Measurements from ENCODE around the gene CBR1.

CBR1 gene

DNA sequence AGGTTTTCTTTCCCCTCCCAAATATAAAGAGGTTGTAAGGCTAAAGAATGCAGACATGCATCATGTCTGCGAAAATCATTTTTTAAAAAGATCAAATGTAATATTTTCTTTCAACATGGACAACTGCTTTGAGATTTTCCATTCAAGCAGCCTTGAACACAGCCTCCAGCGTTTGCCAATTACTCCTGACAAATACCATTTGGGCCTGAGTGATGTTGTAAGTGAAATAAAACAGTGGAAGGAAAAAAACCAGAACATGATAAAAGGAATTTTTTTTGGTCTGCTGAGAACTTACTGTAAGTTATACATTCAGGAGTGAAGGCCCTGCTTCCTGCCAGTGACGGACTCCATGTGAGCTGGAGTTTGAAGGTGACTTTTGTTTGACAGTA lies 46.7 kb upstream of the CBR1 start:
- H3F3A ChIP-seq (ENCODE audit: insufficient read depth, low read length): peaks cover 22% of the 10 kb centered on the region
- H4K20me1 ChIP-seq (ENCODE audit: insufficient read depth, low read length): no peaks in the 10 kb centered on the region
- no peaks in the 10 kb centered on the region for H3K9me3 ChIP-seq (replicated peaks; ENCODE audit: insufficient read depth, low read length)
- H3K27me3 ChIP-seq (replicated peaks; ENCODE audit: insufficient read depth, low read length): no peaks in the 10 kb centered on the region
- H3K4me2 ChIP-seq (ENCODE audit: low read depth, low read length): no peak overlapping the region
- H3K27ac ChIP-seq (ENCODE audit: low read length): no peak overlapping the region
- no peak overlapping the region for H3K4me3 ChIP-seq (ENCODE audit: low read length)
- no peak overlapping the region for H2AFZ ChIP-seq (ENCODE audit: low read length)
- H3K9me2 ChIP-seq (replicated peaks; ENCODE audit: insufficient read depth, low read length): no peaks in the 10 kb centered on the region
- H3K79me2 ChIP-seq (ENCODE audit: low read length): no peaks in the 10 kb centered on the region
- DNase-seq: no peak
- peaks cover 31% of the 10 kb centered on the region for H3K4me1 ChIP-seq (ENCODE audit: low read length)
- no peaks in the 10 kb centered on the region for H3K36me3 ChIP-seq (replicated peaks; ENCODE audit: insufficient read depth, low read length)
- TF ChIP-seq CTCF (IDR thresholded peaks at IDR 0.05; ENCODE audit: low read length): no peak
- no peak for TF ChIP-seq EZH2 (optimal IDR thresholded peaks at IDR 0.05; ENCODE audit: low read depth, low read length)
- TF ChIP-seq EZH2phosphoT487 (IDR thresholded peaks at IDR 0.05; ENCODE audit: low read length): no peak
- H3K9ac ChIP-seq (ENCODE audit: low read length): no peak overlapping the region

DNA sequence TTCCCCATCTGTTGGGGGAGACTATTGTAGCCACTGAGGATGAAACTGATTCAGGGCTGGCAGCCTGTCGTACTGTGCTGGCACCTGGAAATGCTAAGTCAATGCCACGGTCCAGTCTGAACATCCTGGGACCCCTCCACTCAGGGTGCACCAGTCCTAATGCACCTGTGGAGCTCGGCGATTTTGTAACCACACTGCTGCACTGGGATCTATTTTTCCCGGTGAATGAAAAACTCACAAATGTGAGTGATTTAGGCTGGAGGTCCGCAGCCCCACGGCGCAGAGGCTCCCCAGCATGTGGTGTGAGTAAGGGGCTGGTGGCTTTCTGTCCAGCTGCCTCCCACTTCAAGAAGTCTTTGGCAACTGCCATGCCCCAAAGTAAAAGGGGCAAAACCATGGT lies 45.0 kb upstream of the CBR1 start:
- peaks cover 30% of the 10 kb centered on the region for H3F3A ChIP-seq (ENCODE audit: insufficient read depth, low read length)
- H3K4me1 ChIP-seq (ENCODE audit: low read length): peaks cover 35% of the 10 kb centered on the region
- H3K9me2 ChIP-seq (replicated peaks; ENCODE audit: insufficient read depth, low read length): no peaks in the 10 kb centered on the region
- no peak overlapping the region for H3K27ac ChIP-seq (ENCODE audit: low read length)
- DNase-seq: no peak
- no peak overlapping the region for H3K9ac ChIP-seq (ENCODE audit: low read length)
- no peak overlapping the region for H2AFZ ChIP-seq (ENCODE audit: low read length)
- no peaks in the 10 kb centered on the region for H3K9me3 ChIP-seq (replicated peaks; ENCODE audit: insufficient read depth, low read length)
- H3K4me3 ChIP-seq (ENCODE audit: low read length): no peak overlapping the region
- no peaks in the 10 kb centered on the region for H3K36me3 ChIP-seq (replicated peaks; ENCODE audit: insufficient read depth, low read length)
- H3K79me2 ChIP-seq (ENCODE audit: low read length): no peaks in the 10 kb centered on the region
- H4K20me1 ChIP-seq (ENCODE audit: insufficient read depth, low read length): no peaks in the 10 kb centered on the region
- no peak overlapping the region for H3K4me2 ChIP-seq (ENCODE audit: low read depth, low read length)
- H3K27me3 ChIP-seq (replicated peaks; ENCODE audit: insufficient read depth, low read length): no peaks in the 10 kb centered on the region
- TF ChIP-seq EZH2phosphoT487 (IDR thresholded peaks at IDR 0.05; ENCODE audit: low read length) (no peak), CTCF (IDR thresholded peaks at IDR 0.05; ENCODE audit: low read length) (no peak), EZH2 (optimal IDR thresholded peaks at IDR 0.05; ENCODE audit: low read depth, low read length) (no peak)

GRCh38 chr21:36027347-36027746 lies 42.5 kb upstream of the CBR1 start:
- H3K4me3 ChIP-seq (ENCODE audit: low read length): no peak overlapping the region
- no peaks in the 10 kb centered on the region for H3K9me2 ChIP-seq (replicated peaks; ENCODE audit: insufficient read depth, low read length)
- H3K4me1 ChIP-seq (ENCODE audit: low read length): peaks cover 19% of the 10 kb centered on the region
- H3K27me3 ChIP-seq (replicated peaks; ENCODE audit: insufficient read depth, low read length): no peaks in the 10 kb centered on the region
- no peak for DNase-seq
- no peaks in the 10 kb centered on the region for H3K9me3 ChIP-seq (replicated peaks; ENCODE audit: insufficient read depth, low read length)
- H4K20me1 ChIP-seq (ENCODE audit: insufficient read depth, low read length): no peaks in the 10 kb centered on the region
- H3K9ac ChIP-seq (ENCODE audit: low read length): no peak overlapping the region
- H3K4me2 ChIP-seq (ENCODE audit: low read depth, low read length): peak overlapping the region; percentile 72
- H2AFZ ChIP-seq (ENCODE audit: low read length): no peak overlapping the region
- TF ChIP-seq EZH2phosphoT487 (IDR thresholded peaks at IDR 0.05; ENCODE audit: low read length) (no peak), CTCF (IDR thresholded peaks at IDR 0.05; ENCODE audit: low read length) (no peak), EZH2 (optimal IDR thresholded peaks at IDR 0.05; ENCODE audit: low read depth, low read length) (no peak)
- peaks cover 21% of the 10 kb centered on the region for H3F3A ChIP-seq (ENCODE audit: insufficient read depth, low read length)
- no peaks in the 10 kb centered on the region for H3K36me3 ChIP-seq (replicated peaks; ENCODE audit: insufficient read depth, low read length)
- no peaks in the 10 kb centered on the region for H3K79me2 ChIP-seq (ENCODE audit: low read length)
- H3K27ac ChIP-seq (ENCODE audit: low read length): peak overlapping the region; percentile 58; the same call in 1 of the 2 replicates

Measured in MM.1S (cell line).